Suprapubic skin (tissue), 3 donors: ENCODE measurements around the gene CNGA1.

Experiments
- POLR2A ChIP-seq, 2 donors: fragments of 450-650 bp; IDR thresholded peaks; one replicate each; pipeline ENCODE4 v1.6.1; 2017; ENCODE audit warnings: antibody characterized with exemption in 2 of 2, mild to moderate bottlenecking in 2 of 2, moderate library complexity in 2 of 2
- TF ChIP-seq, protein P1 (sequence below), 2 donors: fragments of 200-600 bp in 1 of 2; fragments of 450-650 bp in 1 of 2; sonication (generic) in 1 of 2; IDR thresholded peaks; one replicate each; pipeline ENCODE4 v1.5.1; 2016 to 2019; ENCODE audit warnings: antibody characterized with exemption in 2 of 2, mild to moderate bottlenecking in 1 of 2, moderate library complexity in 1 of 2

DNA sequence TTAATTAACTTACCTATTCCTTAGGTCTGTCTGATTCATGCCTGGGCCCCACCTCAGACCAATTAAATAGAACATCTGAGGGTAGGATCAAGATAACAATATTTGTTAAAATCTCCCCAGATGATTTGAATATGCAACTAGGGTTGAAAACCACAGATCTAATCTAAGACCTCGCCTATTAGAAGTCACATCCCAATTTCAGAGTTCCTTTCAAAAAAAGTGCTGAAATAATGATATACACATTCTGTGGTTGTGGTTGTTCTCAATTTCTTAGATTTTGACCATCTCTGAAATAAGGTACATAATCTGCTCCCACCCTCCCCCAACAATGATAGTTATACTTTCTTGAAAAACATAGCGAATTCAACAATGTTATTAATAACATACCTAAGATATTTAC lies 27.8 kb upstream of the CNGA1 start:
- no peak for TF ChIP-seq POLR2A (IDR thresholded peaks at IDR 0.05)
- TF ChIP-seq, protein P1, sequence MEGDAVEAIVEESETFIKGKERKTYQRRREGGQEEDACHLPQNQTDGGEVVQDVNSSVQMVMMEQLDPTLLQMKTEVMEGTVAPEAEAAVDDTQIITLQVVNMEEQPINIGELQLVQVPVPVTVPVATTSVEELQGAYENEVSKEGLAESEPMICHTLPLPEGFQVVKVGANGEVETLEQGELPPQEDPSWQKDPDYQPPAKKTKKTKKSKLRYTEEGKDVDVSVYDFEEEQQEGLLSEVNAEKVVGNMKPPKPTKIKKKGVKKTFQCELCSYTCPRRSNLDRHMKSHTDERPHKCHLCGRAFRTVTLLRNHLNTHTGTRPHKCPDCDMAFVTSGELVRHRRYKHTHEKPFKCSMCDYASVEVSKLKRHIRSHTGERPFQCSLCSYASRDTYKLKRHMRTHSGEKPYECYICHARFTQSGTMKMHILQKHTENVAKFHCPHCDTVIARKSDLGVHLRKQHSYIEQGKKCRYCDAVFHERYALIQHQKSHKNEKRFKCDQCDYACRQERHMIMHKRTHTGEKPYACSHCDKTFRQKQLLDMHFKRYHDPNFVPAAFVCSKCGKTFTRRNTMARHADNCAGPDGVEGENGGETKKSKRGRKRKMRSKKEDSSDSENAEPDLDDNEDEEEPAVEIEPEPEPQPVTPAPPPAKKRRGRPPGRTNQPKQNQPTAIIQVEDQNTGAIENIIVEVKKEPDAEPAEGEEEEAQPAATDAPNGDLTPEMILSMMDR (IDR thresholded peaks at IDR 0.05), result no peak
